Right lung (tissue), 5 donors: Measurements from ENCODE around the gene HIVEP1. TPM values are rescaled to one million over a fixed set of nuclear protein-coding genes. Genes with fewer than 3 reads are reported as not detected.

Source experiments
- DNase-seq, 2 donors: peaks; one replicate each; pipeline ENCODE4 v3.0.0-alpha.2; 2013
- polyA plus RNA-seq, 5 donors: library from polyadenylated mRNA; unstranded; fragments of 120-200 nt; gene quantifications; one replicate each; pipeline versions ENCODE4 v1.2.1 to v1.2.3, GENCODE V29; 2013; ENCODE audit warnings: inconsistent platforms in 1 of 5, low replicate concordance in 1 of 5; ENCODE audit not compliant: insufficient read length in 5 of 5, insufficient read depth in 1 of 5

Gene HIVEP1
- polyA plus RNA-seq, 5 donors: 21.5 to 28.7 (median 26.7) TPM

DNA sequence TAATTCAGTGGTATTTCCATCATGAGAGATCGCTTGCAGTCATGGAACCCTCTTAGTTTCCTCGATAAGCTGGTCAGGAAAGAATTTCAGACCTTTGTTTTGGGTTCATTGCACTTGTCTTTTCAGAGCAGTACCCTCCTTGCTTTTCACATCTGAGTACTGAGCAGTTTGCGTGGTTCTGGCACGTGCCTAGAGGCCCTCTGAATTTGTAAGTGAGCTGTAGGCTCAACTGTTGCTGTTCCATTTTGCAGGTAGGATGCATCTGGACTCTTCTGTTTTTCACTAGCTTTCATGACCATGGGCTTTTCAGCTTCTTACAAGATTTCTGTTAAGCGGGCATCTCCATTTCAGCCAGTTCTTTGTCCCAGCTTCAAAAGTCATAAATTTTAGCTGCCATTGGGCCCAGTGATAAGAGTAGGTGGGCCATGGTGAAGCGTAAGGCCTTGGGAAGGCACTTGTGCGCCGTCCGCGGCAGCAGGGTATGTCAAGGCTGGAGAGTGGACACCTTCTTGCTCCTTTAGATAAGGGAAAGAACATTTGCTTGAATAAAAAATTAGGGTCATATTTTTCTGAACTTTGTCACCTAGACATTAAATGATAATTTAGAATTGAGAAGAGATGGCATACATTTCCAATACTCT is 35.8 kb downstream of the HIVEP1 start:
- DNase-seq: no peak

DNA sequence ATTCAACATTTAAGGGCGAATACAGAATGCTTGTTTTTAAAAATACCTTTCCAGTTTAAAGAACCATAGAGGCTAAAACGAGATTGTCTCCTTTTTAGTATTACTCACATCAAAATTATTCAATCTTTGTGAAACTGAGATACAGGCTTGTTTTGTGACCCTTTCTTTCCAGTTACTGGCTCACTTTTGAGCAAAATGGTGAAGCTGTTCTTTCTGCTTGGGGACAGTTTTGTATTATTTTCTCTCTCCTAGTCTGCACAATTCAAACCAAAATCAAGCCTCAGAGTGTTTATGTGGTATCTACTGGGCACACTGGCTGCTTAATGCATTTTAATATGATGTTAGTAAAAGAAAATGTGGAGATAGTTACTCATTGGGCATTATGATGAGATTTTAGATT is 36.5 kb downstream of the HIVEP1 start:
- no peak for DNase-seq

DNA sequence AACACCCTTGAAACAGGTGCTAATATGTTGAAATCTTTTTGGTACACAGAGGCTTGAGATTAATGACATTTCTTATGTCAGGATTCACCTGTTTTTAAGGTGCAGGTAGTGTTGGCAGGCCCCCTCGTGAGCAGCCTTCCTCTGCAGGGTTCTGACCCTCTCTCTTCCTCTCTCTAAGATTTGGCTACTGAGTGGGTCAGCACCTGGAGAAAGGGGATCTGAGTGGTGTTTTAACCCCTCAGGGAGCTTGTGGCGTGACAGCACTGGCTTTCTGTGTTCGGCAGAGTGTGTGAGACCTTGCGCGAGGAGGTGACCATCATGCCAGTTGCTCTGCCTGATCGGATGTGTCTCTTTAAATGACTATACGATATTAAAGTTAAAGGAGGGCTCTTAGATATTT is 37.1 kb downstream of the HIVEP1 start:
- DNase-seq: no peak

GRCh38 chr6:12051861-12052368 is 39.8 kb downstream of the HIVEP1 start:
- no peak for DNase-seq

DNA sequence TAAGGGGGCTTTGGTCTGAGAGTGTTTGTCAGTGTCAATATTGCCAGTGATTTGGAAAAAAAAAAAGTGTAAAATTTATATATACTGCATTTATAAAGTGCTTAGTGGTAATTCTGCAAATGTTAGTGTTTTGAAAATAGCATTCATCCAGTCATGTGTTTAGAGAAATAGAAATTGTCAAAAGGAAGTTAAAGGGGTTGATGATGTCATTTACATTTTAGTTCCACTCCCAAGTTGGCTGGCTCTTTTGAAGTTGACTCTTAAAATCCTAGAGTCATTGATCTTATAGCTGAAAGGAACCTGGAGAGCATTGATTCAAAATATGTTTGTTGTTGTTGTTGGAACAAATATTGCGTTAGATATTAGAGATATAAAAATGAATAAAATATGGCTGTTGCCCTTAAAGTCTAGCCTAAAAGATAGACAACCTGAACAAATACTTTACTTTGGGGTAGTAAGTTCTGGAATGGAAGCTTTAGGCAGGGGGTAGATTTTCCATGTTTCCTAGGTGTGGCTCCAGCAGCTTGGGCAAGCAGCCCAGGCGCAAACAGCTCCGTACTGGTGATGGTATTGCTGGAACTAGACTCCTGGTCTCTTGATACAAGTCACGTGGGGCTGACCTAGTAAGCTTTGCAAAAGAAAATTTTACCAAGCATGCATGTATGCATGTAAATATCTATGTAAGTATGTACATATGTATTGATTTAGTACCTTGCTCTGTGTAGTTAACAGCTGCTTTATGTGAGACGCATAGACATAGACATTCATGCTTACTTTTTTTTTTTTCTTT is 46.3 kb downstream of the HIVEP1 start:
- DNase-seq: no peak

DNA sequence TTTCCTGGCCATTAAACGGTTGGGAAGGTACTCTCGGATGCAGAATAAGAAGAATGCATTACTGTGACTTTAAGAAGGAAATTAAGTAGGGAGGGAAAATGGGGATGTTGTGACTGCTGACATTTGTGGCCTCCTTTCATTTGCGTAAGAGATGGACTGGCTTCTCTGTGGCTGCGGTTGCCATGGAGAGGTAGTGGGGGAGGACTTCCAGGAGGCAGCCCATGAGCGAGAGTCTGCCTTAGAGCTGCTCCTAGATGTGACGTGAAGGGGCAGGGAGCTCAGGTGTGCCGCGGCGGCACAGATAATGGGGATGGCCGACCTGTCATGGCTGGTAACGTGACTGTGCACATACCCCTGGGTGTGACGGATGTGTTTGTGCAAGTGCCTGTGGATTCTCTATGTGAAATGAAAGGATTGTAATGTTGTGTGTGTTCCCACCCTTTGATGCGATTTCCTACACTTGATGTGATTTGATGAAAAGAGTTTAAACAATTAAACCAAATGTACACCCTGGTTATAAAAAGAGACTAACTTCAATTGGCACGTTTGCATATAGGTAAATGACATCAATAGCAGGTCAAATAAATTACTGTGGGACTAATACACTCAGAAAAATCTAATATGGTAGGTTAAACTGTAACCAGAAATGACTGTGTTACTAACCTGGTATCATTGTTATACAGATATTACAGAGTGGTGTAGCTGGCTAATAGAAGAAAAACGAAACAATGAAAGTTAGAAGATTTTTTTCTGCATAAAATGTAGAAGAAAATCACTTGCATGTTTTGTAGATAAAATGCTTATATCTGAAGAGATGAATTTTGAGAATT is 48.9 kb downstream of the HIVEP1 start:
- peak in 1 of 2 donors; percentile 27 for DNase-seq

- no peak for DNase-seq
Observed at GRCh38 chr6:12062605-12063004, 50.5 kb downstream of the HIVEP1 start.

GRCh38 chr6:12064131-12064530 is 52.0 kb downstream of the HIVEP1 start:
- DNase-seq: no peak

DNA sequence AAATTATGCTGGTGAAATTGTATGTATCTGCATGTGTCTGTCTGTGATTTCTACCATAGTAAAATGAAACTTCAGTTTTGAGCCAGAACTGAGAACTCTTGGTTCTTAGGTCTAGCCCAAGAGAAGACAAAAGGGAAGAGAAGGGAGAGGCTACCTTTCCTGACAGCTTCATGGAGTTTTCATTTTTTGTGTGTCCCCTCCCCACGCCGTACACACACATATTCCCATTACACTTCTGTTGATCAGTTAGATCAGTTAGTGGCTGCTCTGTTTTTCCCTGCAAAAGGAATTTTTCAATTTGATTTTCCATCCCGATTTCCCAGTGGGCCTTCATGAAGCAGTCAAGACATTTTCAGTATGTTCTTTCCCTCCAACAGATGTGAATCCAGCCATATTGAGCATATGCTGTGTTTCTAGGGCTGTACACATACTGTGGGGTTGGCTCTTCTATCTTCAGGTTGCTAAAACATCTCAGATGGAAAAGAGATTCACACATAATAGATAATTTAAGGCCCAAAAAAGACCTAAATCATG is 52.5 kb downstream of the HIVEP1 start:
- no peak for DNase-seq

GRCh38 chr6:12065321-12066140 is 53.4 kb downstream of the HIVEP1 start:
- DNase-seq: no peak

- DNase-seq: no peak
Observed at GRCh38 chr6:12066297-12066696, 54.2 kb downstream of the HIVEP1 start.

DNA sequence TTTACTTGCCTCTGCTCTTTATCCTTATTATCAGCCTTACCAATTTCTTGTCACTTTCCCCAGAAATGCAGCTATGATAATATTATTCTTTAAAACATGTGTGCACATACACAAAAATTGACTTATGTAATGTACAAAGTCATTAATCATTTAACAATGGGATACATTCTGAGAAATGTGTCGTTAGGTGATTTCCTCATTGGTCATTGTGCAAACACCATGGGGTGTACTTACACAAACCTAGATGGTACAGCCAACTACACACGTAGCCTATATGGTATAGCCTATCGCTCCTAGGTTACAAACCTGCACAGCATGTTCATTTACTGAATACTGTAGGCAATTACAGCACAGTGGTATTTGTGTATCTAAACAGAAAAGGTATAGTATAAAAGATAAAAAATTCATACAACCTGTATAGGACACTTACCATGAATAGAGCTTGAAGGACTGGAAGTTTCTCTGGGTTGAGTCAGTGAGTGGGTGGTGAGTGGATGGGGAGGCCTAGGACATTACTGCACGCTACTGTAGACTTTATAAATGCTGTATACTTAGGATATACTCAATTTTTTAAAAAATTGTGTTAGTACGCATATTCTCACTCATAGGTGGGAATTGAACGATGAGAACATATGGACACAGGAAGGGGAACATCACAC is 56.9 kb downstream of the HIVEP1 start:
- DNase-seq: no peak

DNA sequence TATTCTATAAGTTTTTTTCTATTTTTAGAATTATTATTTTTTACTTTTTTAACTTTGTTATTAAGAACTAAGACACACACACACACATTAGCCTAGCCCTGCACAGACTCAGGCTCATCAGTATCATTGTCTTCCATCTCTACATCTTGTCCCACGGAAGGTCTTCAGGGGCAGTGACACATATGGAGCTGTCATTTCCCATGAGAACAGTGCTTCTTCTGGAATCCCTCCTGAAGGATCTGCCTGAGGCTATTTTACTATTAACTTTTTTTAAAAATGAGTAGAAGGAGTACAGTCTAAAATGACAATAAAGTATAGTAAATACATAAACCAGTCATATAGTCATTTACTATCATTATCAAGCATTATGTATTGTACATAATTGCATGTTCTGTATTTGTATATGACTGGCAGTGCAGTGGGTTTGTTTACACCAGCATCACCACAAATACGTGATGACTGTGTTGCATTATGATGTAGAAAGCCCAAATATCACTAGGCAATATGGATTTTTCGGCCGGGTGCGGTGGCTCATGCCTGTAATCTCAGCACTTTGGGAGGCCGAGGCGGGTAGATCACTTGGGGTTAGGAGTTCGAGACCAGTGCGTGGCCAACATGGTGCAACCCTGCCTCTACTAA is 57.9 kb downstream of the HIVEP1 start:
- no peak for DNase-seq

DNA sequence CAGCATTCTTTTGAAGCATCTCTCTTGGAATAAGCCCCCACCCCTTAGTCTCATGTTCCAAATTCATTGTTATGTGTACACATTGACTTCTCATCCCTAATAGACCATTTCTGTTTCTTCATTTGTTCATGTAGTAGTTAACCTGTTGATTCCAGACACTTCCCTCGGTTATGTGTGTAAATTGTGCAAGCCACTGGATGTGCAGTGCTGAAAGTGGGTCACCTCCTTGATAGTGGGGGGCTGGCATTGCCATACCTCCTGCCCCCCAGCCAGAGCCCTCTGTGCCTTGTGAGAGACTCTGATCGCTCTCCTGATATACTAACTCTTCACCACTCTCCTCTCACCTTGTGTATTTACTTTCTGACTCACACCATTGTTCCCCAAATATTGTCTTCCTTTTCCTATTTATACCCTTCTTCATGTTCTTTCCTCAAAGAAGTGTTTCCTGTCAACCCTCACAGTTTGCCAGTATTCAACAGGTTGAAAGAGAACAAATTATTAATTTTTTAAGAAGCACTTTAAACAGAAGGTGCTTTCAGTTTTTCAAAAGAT is 59.0 kb downstream of the HIVEP1 start:
- DNase-seq: no peak

GRCh38 chr6:12075067-12075563 is 63.0 kb downstream of the HIVEP1 start:
- DNase-seq: peak in 1 of 2 donors; percentile 19

DNA sequence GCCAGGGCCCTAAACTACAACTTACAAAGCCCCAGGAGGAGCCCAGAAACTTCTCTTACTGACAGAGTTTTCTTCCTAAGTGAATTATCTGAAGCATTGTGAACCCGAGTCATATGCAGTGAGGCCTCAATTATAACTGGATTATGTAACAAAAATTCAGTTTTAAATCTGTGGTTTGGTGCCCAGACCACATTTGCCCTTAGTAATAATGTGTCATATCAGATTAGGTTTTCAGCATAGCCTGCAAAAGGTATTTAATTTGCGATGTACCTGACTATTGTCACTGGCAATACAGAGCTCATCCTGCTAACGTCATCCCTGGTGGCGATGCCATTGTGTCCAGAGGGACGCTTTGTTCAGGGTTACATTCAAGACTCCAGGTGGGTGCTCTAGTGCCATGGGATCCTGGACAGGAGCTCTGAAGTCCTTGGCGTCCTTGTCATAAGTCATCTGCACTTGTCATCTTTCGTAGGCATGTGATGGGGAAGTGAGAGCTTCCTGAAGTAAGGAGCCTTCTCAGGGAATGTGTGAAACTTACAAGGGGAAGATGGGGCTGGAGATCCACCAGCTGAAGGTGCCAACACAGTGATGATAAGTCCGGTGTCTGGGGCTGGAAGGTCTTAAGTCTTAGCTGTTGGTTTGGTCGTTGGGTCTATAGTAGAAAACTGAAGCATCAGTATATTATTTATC is 65.1 kb downstream of the HIVEP1 start:
- no peak for DNase-seq

- no peak for DNase-seq
Observed at GRCh38 chr6:12078014-12078413, 65.9 kb downstream of the HIVEP1 start.

DNA sequence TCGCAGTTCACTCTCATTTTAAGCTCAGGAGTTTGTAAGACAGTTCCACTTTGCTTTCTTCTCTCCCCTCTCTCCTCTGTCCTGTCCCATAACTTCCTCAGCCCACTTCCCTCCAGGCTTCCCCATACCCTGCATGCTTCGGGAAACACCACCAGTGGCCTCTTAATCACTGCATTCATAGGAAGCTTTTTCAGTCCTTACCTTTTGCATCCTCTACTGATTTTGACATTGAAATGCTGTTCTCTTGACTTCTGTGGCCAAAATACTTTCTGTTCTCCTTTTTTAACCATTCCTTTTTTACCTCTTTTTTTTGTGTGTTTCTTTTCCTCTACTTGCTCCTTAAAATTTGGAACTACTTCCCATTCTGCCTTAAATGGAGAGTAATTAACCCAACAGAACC is 69.7 kb downstream of the HIVEP1 start:
- no peak for DNase-seq

GRCh38 chr6:12082368-12082767 is 70.3 kb downstream of the HIVEP1 start:
- DNase-seq: no peak
